Left ventricle myocardium inferior (tissue), 1 donor: ENCODE results near the gene NDUFS2. TPM values are rescaled to one million over a fixed set of nuclear protein-coding genes. Genes with fewer than 3 reads are reported as not detected.

ENCODE experiments used
- DNase-seq: peaks from one replicate; pipeline ENCODE4 v3.0.0-alpha.2; 2020
- H3K27ac ChIP-seq: fragments of 200-600 bp; replicated peaks from 2 replicates; pipeline ENCODE4 v1.8.0; 2021
- H3K27me3 ChIP-seq: fragments of 200-600 bp; 2 replicates; pipeline ENCODE4 v1.8.0; 2021; ENCODE audit warnings: low read depth
- H3K36me3 ChIP-seq: fragments of 200-600 bp; 2 replicates; pipeline ENCODE4 v1.8.0; 2021
- H3K4me1 ChIP-seq: fragments of 200-600 bp; 2 replicates; pipeline ENCODE4 v1.8.0; 2021
- H3K4me3 ChIP-seq: fragments of 200-600 bp; 2 replicates; pipeline ENCODE4 v1.8.0; 2021; ENCODE audit warnings: mild to moderate bottlenecking, moderate library complexity
- H3K9me3 ChIP-seq: fragments of 200-600 bp; replicated peaks from 2 replicates; pipeline ENCODE4 v1.8.0; 2021
- intact Hi-C: fragments of 100-400 bp; cut with micrococcal nuclease; formaldehyde crosslinking; loops from one replicate; pipeline ENCODE4 v1.11.0; 2022
- total RNA-seq: library from RNA; stranded (reverse); fragmentation: NEBNext Ultra II Directional; extraction: Animal tissue kit (Norgen Biotek cat#: 25700); gene quantifications from one replicate; pipeline ENCODE4 v1.2.1, GENCODE V29; 2021
- TF ChIP-seq, protein P1 (sequence below): fragments of 200-600 bp; IDR thresholded peaks from 2 replicates; pipeline ENCODE4 v1.8.0; 2021; ENCODE audit warnings: antibody characterized with exemption, mild to moderate bottlenecking, borderline replicate concordance
- donor health status: DM: no; HTN: yes; CAD: no; lungs with severe emphysema.

NDUFS2 gene
- total RNA-seq, 1 donor from 2014 or later: 302 TPM

DNA sequence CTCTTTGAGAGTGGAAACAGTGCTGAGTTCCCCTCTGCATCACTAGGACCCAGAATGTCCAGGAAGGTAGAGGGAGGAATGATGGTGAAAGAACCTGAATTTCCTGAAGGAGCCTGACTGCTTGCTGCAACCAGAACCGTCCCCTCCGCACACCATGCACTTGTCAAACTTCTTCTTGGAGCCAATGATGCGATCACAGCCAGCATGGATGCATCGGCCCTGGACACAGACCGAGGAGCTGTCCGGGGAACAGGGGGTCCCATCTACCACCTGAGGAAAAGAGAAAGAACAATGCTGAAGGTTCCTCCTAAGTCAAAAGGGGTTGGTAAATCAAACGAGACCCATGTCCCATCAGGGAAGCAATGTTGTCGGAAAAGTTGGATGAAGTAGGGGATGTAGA is 10.2 kb upstream of the NDUFS2 start:
- Histone ChIP-seq H3K36me3 (peaks cover 29% of the 10 kb centered on the region), H3K27ac (no peak overlapping the region)

DNA sequence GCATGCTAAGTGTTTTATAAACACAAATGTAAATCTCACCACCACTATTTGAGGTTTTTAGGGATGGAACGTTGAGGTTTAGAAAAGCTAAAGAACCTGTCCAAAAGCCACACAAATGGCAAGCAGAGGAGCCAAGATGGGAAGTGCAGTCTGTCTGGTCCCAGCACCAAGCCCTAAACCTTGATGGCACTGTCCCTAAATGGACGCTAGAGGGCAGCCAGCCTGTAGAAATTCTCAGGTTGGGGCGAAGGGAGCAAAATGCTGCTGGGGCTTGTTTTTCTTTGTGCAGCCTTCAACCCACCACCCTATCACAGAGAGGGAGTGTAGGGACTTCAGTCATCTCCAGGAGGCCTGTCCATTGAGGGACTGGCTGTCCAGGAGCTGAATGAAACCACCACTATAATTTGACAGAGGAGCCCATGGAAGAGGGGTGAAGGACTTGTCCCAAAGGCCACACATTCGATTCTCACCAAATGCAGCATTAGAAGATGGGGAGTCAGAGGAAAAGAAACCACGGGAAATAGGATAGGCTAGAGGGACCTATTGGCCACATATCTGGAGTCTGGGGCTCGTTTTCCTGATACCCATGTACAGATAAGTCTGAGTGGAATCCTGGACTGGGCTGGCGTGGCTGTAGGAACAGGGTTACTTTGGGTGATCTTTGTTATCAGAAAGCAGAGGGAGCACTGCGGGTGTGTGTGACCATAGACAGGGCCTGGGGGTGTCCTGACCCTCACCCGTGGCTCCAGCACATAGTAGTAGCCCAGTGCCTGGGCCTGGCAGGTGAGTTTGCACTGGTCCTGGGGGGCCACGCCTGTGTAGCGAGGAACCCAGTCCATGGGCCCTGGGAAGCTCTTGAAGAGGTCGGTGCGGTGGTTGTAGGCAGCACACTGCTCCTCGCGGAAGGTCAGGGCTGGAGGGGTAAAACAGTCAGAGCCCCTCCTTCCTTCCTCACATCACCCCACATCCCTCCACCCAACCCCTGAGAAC is 9.4 kb upstream of the NDUFS2 start:
- H3K27ac ChIP-seq: peak overlapping the region; percentile 37
- no peaks in the 10 kb centered on the region for H3K27me3 ChIP-seq
- no peaks in the 10 kb centered on the region for H3K9me3 ChIP-seq
- peaks cover 65% of the 10 kb centered on the region for H3K4me1 ChIP-seq
- peaks cover 29% of the 10 kb centered on the region for H3K36me3 ChIP-seq
- TF ChIP-seq, protein P1, sequence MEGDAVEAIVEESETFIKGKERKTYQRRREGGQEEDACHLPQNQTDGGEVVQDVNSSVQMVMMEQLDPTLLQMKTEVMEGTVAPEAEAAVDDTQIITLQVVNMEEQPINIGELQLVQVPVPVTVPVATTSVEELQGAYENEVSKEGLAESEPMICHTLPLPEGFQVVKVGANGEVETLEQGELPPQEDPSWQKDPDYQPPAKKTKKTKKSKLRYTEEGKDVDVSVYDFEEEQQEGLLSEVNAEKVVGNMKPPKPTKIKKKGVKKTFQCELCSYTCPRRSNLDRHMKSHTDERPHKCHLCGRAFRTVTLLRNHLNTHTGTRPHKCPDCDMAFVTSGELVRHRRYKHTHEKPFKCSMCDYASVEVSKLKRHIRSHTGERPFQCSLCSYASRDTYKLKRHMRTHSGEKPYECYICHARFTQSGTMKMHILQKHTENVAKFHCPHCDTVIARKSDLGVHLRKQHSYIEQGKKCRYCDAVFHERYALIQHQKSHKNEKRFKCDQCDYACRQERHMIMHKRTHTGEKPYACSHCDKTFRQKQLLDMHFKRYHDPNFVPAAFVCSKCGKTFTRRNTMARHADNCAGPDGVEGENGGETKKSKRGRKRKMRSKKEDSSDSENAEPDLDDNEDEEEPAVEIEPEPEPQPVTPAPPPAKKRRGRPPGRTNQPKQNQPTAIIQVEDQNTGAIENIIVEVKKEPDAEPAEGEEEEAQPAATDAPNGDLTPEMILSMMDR: peak; percentile 89
- peak; percentile 45 for DNase-seq
- intact Hi-C loops: no loop called here
- peak overlapping the region; percentile 67 for H3K4me3 ChIP-seq

More for the DNA sequence above, 10.2 kb upstream of the NDUFS2 start:
- Histone ChIP-seq H3K9me3 (no peaks in the 10 kb centered on the region), H3K27me3 (no peaks in the 10 kb centered on the region), H3K4me1 (peaks cover 62% of the 10 kb centered on the region), H3K4me3 (no peak overlapping the region)
- no peak for DNase-seq
- TF ChIP-seq, protein P1: no peak
- intact Hi-C loops: no loop called here

DNA sequence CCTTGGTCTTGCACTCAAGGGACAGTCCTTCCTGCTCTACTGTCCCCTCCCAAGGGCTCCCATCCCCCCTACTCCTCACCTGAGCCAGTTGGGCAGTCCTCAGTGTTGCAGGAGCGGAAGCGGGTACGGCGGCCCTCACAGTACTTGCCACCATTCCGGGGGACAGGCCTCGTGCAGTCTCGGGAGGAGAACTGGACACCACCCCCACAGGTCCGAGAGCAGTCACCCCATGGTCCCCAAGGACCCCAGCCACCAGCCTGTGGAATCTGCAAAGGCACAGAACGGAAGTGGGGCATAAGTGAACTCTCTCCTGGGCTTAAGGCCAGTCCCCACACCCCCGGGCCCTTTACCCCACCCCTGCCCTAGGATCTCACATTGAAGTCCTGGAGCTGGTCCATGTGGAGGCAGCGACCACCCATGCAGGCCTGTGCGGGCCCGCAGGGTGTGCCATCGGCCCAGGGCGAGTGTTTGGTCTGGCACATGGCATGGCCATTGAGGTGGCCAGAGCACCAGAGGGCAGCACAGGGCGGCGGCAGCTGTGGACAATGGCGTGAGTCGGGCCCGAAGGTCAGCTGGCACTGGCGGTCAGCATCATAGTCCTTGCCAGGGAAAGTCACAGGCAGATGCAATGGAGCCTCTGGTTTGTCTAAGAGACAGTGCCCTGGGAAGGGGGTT is 8.5 kb upstream of the NDUFS2 start:
- DNase-seq: no peak
- Histone ChIP-seq H3K4me1 (peaks cover 74% of the 10 kb centered on the region), H3K36me3 (peaks cover 29% of the 10 kb centered on the region)

DNA sequence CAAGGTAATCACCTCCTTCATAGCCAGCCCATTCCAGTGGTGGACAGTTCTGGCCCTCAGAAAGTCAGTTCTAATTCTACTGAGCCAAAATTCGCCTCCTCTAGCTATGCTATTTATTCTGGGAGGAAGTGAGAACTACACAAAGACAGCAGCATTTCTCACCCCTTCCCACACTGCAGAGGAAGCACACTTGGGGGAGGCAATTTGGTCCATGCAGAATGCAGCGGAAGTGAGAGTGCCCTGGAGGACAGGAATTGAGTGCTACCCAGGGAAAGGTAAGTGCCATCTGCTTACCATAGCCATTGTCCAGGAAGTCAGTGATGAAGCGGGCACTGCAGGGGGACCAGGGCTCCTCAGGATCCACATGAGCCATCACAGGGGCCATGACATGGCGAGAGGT is 7.0 kb upstream of the NDUFS2 start:
- Histone ChIP-seq H3K36me3 (peaks cover 29% of the 10 kb centered on the region), H3K4me1 (peaks cover 83% of the 10 kb centered on the region), H3K27ac (no peak overlapping the region), H3K9me3 (no peaks in the 10 kb centered on the region), H3K4me3 (peak overlapping the region; percentile 67), H3K27me3 (no peaks in the 10 kb centered on the region)
- TF ChIP-seq, protein P1: no peak
- DNase-seq: no peak
- intact Hi-C loops: no loop called here

More for the DNA sequence above, 8.5 kb upstream of the NDUFS2 start:
- Histone ChIP-seq H3K27me3 (no peaks in the 10 kb centered on the region), H3K27ac (peak overlapping the region; percentile 36), H3K4me3 (peak overlapping the region; percentile 67), H3K9me3 (no peaks in the 10 kb centered on the region)
- intact Hi-C loops: no loop called here
- TF ChIP-seq, protein P1: no peak

DNA sequence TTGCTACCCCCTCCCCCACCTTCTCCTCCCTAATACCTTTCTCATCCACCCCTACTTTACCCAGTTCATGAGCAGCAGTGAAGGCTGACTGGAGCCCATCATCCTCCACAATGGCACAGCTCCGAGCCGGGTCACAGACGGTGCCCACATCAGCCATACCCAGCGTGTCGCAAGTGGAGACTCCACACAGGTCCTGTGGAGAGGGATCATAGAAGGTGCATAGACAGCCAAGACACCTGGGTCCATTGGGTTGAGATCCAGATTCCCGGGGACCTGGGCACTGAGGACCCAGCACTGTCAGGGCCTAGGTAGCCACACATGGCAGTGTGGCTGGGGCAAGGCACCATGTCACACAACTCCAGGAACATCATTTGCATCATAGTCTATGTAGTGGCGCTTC is 6.1 kb upstream of the NDUFS2 start:
- peak overlapping the region; percentile 67 for H3K4me3 ChIP-seq
- peaks cover 23% of the 10 kb centered on the region for H3K36me3 ChIP-seq
- no peaks in the 10 kb centered on the region for H3K9me3 ChIP-seq
- H3K27ac ChIP-seq: peak overlapping the region; percentile 99
- intact Hi-C loops: no loop called here
- no peak for DNase-seq
- no peaks in the 10 kb centered on the region for H3K27me3 ChIP-seq
- TF ChIP-seq, protein P1: no peak
- H3K4me1 ChIP-seq: peaks cover 91% of the 10 kb centered on the region
